ENCODE data around the gene ATP1B1. TPM values are rescaled to one million over a fixed set of nuclear protein-coding genes. Genes with fewer than 3 reads are reported as not detected.
A peak's percentile ranks its signal among the peaks of the same experiment; 100 is the strongest.

ATP1B1 gene
- total and polyA plus RNA-seq, 10 donors: 3.1 to 101 (median 57.3) TPM

DNA sequence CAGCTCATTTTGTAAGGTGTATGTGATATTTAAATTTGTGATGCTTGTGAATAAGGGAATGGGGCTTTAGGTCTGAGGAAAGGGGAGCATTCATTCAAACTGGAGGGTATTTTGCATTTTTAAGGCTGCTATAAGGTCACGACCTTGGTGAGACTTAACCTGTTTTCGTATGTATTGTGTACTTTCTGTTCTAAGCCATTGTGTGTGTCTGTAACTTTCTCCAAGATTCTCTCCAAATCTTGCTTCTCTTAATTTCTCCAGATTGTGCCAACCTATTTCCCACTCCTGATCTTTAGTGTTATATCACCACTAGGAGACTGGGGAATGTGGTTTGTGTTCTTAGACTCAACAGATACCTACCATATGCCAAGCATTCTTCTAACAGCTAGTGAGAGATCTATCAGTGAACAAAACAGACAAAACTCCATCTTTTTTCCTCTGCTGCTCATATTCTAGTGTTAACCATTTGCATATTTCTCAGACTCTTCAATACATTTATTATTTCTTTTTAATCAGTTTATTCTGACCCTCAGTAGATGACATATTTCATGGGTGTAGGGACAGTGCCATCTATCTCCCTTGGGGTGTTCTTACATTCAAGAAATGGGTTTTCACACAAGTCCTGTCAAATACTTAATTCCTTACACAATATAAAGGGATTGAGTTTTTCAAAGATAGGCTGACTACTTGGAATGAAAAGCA, 27.5 kb downstream of the ATP1B1 start:
- no peaks in the 10 kb centered on the region for H3K27me3 ChIP-seq (replicated peaks in 1 of 7)
- 81 to 94% (median 87%) methylated on average over 2 of the region's 2 CpGs for WGBS, 5 donors
- peak overlapping the region in 1 of 8 donors; percentile 7 for H3K27ac ChIP-seq
- intact Hi-C loops (cut with DNase I; ENCODE audit: low total_unique reads): loop anchor here (10.0 kb wide), 1 partner anchor 519 kb away; no protein-coding TSS in a partner anchor
- H3K4me3 ChIP-seq: no peak overlapping the region
- no peak for TF ChIP-seq POLR2A (IDR thresholded peaks at IDR 0.05)
- TF ChIP-seq, protein P1, sequence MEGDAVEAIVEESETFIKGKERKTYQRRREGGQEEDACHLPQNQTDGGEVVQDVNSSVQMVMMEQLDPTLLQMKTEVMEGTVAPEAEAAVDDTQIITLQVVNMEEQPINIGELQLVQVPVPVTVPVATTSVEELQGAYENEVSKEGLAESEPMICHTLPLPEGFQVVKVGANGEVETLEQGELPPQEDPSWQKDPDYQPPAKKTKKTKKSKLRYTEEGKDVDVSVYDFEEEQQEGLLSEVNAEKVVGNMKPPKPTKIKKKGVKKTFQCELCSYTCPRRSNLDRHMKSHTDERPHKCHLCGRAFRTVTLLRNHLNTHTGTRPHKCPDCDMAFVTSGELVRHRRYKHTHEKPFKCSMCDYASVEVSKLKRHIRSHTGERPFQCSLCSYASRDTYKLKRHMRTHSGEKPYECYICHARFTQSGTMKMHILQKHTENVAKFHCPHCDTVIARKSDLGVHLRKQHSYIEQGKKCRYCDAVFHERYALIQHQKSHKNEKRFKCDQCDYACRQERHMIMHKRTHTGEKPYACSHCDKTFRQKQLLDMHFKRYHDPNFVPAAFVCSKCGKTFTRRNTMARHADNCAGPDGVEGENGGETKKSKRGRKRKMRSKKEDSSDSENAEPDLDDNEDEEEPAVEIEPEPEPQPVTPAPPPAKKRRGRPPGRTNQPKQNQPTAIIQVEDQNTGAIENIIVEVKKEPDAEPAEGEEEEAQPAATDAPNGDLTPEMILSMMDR (IDR thresholded peaks at IDR 0.05 in 8 of 11, conservative IDR thresholded peaks at IDR 0.05 in 3 of 11): no peak
- TF ChIP-seq POLR2AphosphoS5 (IDR thresholded peaks at IDR 0.05): no peak
- no peaks in the 10 kb centered on the region for H3K4me1 ChIP-seq
- no peaks in the 10 kb centered on the region for H3K9me3 ChIP-seq
- DNase-seq: no peak
- H3K36me3 ChIP-seq: peaks cover 0 to 26% (median 5%) of the 10 kb centered on the region in 6 donors

DNA sequence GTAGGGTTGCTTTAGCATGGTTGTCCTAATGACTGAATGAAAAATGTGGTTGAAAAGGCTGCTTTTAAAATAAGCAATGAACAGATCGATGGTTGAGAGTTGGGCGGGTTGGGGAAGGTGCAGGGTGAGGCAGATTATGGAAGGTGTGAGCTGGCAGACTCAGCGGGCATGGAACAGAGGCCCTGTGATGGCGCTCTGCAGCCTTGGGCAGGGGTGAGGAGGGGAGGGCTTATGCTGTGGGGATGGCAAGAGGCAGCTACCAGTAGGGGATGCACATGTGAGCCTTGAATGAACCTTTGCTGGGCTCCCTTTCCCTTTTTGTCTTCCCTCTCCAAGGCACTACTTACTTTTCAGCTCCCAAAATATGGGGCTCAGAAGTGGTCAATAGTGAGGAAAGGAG, 30.9 kb downstream of the ATP1B1 start:
- no peak for DNase-seq
- no peaks in the 10 kb centered on the region for H3K27me3 ChIP-seq (replicated peaks in 1 of 7)
- intact Hi-C loops (cut with DNase I; ENCODE audit: low total_unique reads): loop anchor here (10.0 kb wide), 1 partner anchor 523 kb away; no protein-coding TSS in a partner anchor
- H3K4me1 ChIP-seq: no peaks in the 10 kb centered on the region
- no peaks in the 10 kb centered on the region for H3K9me3 ChIP-seq
- no peak overlapping the region for H3K27ac ChIP-seq
- no peak overlapping the region for H3K4me3 ChIP-seq
- TF ChIP-seq POLR2AphosphoS5 (IDR thresholded peaks at IDR 0.05): no peak
- TF ChIP-seq POLR2A (IDR thresholded peaks at IDR 0.05): no peak
- TF ChIP-seq, protein P1 (IDR thresholded peaks at IDR 0.05 in 8 of 11, conservative IDR thresholded peaks at IDR 0.05 in 3 of 11): no peak
- H3K36me3 ChIP-seq: peaks cover 0 to 10% (median 0%) of the 10 kb centered on the region in 6 donors
- 93 to 99% (median 98%) methylated on average over 4 of the region's 4 CpGs for WGBS, 5 donors

DNA sequence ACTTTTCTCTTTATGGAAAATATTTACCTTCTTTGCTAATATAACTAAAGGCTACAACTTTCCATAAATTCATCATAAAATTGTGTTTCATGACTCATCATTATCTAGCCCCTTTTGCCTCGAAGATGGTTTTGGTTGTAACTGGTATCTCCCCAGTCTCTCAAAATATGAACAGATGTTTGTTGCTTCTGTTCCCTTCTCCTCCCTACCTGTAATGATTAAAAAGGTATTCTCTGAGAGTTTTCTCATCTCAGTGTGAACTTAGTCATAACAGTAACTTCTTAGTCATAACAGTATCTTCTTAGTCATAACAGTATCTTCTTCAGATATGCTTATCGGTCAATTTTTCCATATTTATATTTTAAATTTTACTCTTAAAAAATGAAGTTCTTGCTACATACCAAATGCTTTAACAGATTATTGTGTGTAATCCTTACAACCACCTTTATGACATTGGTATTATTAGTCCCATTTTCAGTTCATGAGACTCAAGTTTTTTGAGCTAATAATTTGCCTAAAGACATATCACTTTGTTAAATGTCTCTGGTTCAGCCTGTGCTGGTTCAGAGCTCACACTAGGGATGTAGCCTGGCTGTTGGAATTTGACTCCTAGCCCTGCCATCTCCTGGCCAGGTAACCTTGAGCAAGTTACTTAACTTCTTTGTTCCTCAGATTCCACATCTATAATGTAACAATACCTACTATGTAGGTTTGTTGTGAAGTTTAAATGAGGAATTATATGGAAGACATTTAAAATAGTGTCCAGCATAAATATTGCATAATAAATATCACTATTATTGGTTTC, 32.6 kb downstream of the ATP1B1 start:
- H3K4me1 ChIP-seq: no peaks in the 10 kb centered on the region
- no peak for DNase-seq
- TF ChIP-seq POLR2AphosphoS5 (IDR thresholded peaks at IDR 0.05): no peak
- TF ChIP-seq, protein P1 (IDR thresholded peaks at IDR 0.05 in 8 of 11, conservative IDR thresholded peaks at IDR 0.05 in 3 of 11): no peak
- no peak for TF ChIP-seq POLR2A (IDR thresholded peaks at IDR 0.05)
- intact Hi-C loops (cut with DNase I; ENCODE audit: low total_unique reads): loop anchor here (10.0 kb wide), 1 partner anchor 524 kb away; no protein-coding TSS in a partner anchor
- no peaks in the 10 kb centered on the region for H3K36me3 ChIP-seq
- H3K9me3 ChIP-seq: no peaks in the 10 kb centered on the region
- no peak overlapping the region for H3K27ac ChIP-seq
- H3K27me3 ChIP-seq (replicated peaks in 1 of 7): no peaks in the 10 kb centered on the region
- H3K4me3 ChIP-seq: no peak overlapping the region
- 68 to 76% (median 70%) methylated on average over 2 of the region's 2 CpGs for WGBS, 5 donors

DNA sequence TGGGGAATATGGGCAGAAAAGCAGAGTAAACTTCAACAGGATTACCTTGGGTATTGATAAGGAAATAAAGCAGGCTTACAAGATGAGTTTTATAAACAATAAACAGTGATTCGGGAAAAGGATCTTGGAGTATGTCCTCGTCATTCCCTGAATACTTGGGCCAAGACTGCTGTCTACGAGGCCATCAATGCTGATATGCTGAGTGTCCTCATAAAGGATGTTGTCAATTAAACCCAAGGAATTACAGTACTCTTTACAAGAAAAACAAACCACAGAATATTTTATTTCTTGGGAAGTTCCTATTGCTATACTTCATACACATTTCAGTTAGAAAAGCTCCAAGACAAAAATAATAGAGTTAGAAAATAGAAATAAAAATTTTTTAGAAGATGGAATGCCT, 34.9 kb downstream of the ATP1B1 start:
- intact Hi-C loops (cut with DNase I; ENCODE audit: low total_unique reads): no loop called here
- H3K9me3 ChIP-seq: no peaks in the 10 kb centered on the region
- no peak overlapping the region for H3K4me3 ChIP-seq
- TF ChIP-seq POLR2A (IDR thresholded peaks at IDR 0.05) (no peak), POLR2AphosphoS5 (IDR thresholded peaks at IDR 0.05) (no peak)
- TF ChIP-seq, protein P1 (IDR thresholded peaks at IDR 0.05 in 8 of 11, conservative IDR thresholded peaks at IDR 0.05 in 3 of 11): no peak
- DNase-seq: no peak
- H3K36me3 ChIP-seq: no peaks in the 10 kb centered on the region
- H3K4me1 ChIP-seq: no peaks in the 10 kb centered on the region
- no peaks in the 10 kb centered on the region for H3K27me3 ChIP-seq (replicated peaks in 1 of 7)
- 75 to 89% (median 84%) methylated on average over 3 of the region's 3 CpGs for WGBS, 5 donors
- no peak overlapping the region for H3K27ac ChIP-seq

All from spleen (tissue), 11 donors.